Endothelial cell (in vitro differentiated cells): ENCODE measurements around the gene SND1. TPM values are rescaled to one million over a fixed set of nuclear protein-coding genes. Genes with fewer than 3 reads are reported as not detected.

Source experiments
- DNase-seq: peaks from one replicate; pipeline ENCODE4 v3.0.0; 2021; ENCODE audit warnings: low spot score
- H3K27ac Mint-ChIP-seq: one replicate; pipeline ENCODE4 v1.8.0; 2021; ENCODE audit warnings: mixed read lengths, inconsistent platforms; ENCODE audit not compliant: unreplicated experiment
- H3K27me3 Mint-ChIP-seq: one replicate; pipeline ENCODE4 v1.8.0; 2021; ENCODE audit warnings: mild to moderate bottlenecking, moderate library complexity, mixed read lengths, inconsistent platforms; ENCODE audit not compliant: unreplicated experiment
- H3K36me3 Mint-ChIP-seq: one replicate; pipeline ENCODE4 v1.8.0; 2021; ENCODE audit warnings: mild to moderate bottlenecking, low read depth, mixed read lengths, inconsistent platforms; ENCODE audit not compliant: unreplicated experiment
- H3K4me1 Mint-ChIP-seq: one replicate; pipeline ENCODE4 v1.8.0; 2021; ENCODE audit warnings: mild to moderate bottlenecking, mixed read lengths, inconsistent platforms; ENCODE audit not compliant: unreplicated experiment
- H3K4me3 Mint-ChIP-seq: one replicate; pipeline ENCODE4 v1.8.0; 2021; ENCODE audit warnings: mild to moderate bottlenecking, mixed read lengths, inconsistent platforms; ENCODE audit not compliant: unreplicated experiment
- H3K9me3 Mint-ChIP-seq: one replicate; pipeline ENCODE4 v1.8.0; 2021; ENCODE audit warnings: mixed read lengths, inconsistent platforms; ENCODE audit not compliant: unreplicated experiment
- CTCF ChIP-seq: fragments of 200-600 bp; sonication (generic); IDR thresholded peaks from one replicate; pipeline ENCODE4 v1.5.0; 2021; ENCODE audit warnings: antibody characterized with exemption; ENCODE audit not compliant: unreplicated experiment
- total RNA-seq: library from RNA; stranded (reverse); fragmentation: NEBNext Ultra II Directional; extraction: Animal tissue kit (Norgen Biotek cat#: 25700); gene quantifications from one replicate; pipeline ENCODE4 v1.2.1, GENCODE V29; 2021; ENCODE audit not compliant: unreplicated experiment

Gene SND1
- total RNA-seq, 1 donor from 2014 or later, result 375 TPM

GRCh38 chr7:127644484-127644883 lies 7.5 kb upstream of the SND1 start:
- Mint-ChIP-seq H3K27me3 (peaks cover 9% of the 10 kb centered on the region), H3K36me3 (no peaks in the 10 kb centered on the region), H3K4me1 (peaks cover 27% of the 10 kb centered on the region), H3K4me3 (peak overlapping the region; percentile 31), H3K27ac (peak overlapping the region; percentile 76), H3K9me3 (no peaks in the 10 kb centered on the region)
- no peak for DNase-seq
- no peak for TF ChIP-seq CTCF

- no peak for TF ChIP-seq CTCF
- H3K4me1 Mint-ChIP-seq, result peaks cover 29% of the 10 kb centered on the region
- H3K4me3 Mint-ChIP-seq, result no peak overlapping the region
- peaks cover 3% of the 10 kb centered on the region for H3K36me3 Mint-ChIP-seq
- no peaks in the 10 kb centered on the region for H3K9me3 Mint-ChIP-seq
- H3K27ac Mint-ChIP-seq, result no peak overlapping the region
- peaks cover 14% of the 10 kb centered on the region for H3K27me3 Mint-ChIP-seq
- no peak for DNase-seq
Observed at GRCh38 chr7:127647636-127648035, 4.4 kb upstream of the SND1 start.

- Mint-ChIP-seq H3K4me1 (peaks cover 31% of the 10 kb centered on the region), H3K27me3 (peaks cover 18% of the 10 kb centered on the region), H3K36me3 (peaks cover 9% of the 10 kb centered on the region)
Observed at GRCh38 chr7:127648986-127649385, 3.0 kb upstream of the SND1 start.

GRCh38 chr7:127650847-127651555 lies 993 bp upstream of the SND1 start:
- TF ChIP-seq CTCF, result no peak
- Mint-ChIP-seq H3K4me1 (peaks cover 43% of the 10 kb centered on the region), H3K36me3 (peaks cover 9% of the 10 kb centered on the region), H3K27ac (no peak overlapping the region), H3K4me3 (peak overlapping the region; percentile 97), H3K9me3 (no peaks in the 10 kb centered on the region), H3K27me3 (peaks cover 16% of the 10 kb centered on the region)
- DNase-seq, result peak; percentile 43

More at GRCh38 chr7:127648986-127649385, 3.0 kb upstream of the SND1 start:
- H3K9me3 Mint-ChIP-seq, result no peaks in the 10 kb centered on the region
- H3K27ac Mint-ChIP-seq, result no peak overlapping the region
- no peak for DNase-seq
- no peak overlapping the region for H3K4me3 Mint-ChIP-seq
- no peak for TF ChIP-seq CTCF
